Measurements from ENCODE around the gene RGSL1.

DNA sequence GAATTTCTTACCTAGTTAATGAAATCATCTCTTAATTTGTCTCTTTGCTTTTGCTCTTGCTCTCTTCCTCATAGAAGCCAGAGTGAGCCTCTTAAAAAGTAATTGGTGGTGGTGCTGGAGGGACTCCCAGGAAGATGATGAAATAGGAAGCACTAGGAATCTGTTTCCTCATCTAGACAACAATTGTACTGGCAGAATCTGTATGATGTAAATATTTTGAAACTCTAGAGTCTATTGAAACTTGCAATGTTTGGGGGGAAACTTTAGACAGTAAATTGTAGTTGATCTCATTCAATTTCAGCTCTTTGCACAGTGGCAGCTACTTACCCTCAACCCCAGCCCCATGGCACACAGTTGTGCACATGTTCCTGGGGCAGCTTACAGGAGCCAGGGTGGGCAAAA, 10.6 kb downstream of the RGSL1 start:
- TF ChIP-seq, protein P1, sequence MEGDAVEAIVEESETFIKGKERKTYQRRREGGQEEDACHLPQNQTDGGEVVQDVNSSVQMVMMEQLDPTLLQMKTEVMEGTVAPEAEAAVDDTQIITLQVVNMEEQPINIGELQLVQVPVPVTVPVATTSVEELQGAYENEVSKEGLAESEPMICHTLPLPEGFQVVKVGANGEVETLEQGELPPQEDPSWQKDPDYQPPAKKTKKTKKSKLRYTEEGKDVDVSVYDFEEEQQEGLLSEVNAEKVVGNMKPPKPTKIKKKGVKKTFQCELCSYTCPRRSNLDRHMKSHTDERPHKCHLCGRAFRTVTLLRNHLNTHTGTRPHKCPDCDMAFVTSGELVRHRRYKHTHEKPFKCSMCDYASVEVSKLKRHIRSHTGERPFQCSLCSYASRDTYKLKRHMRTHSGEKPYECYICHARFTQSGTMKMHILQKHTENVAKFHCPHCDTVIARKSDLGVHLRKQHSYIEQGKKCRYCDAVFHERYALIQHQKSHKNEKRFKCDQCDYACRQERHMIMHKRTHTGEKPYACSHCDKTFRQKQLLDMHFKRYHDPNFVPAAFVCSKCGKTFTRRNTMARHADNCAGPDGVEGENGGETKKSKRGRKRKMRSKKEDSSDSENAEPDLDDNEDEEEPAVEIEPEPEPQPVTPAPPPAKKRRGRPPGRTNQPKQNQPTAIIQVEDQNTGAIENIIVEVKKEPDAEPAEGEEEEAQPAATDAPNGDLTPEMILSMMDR (IDR thresholded peaks at IDR 0.05; ENCODE audit: insufficient read depth, low read length, poor library complexity, severe bottlenecking) = no peak
- no peak for TF ChIP-seq EZH2phosphoT487 (conservative IDR thresholded peaks at IDR 0.05; ENCODE audit: low read length)
